HepG2 (cell line): ENCODE measurements around the gene GABRP. TPM values are rescaled to one million over a fixed set of nuclear protein-coding genes. Genes with fewer than 3 reads are reported as not detected.

Experiments used
- ATAC-seq: fragments of 200-7000 bp; cut with Tn5 transposase; 3 replicates; pipeline ENCODE4 v1.9.1; 2020; ENCODE audit warnings: mild to moderate bottlenecking, moderate library complexity
- BruUV-seq: library from RNA; stranded (reverse); fragments of 400-500 nt; replicated peaks from 2 replicates; lab custom pipeline; 2021; lab: Mats Ljungman, UMichigan
- CTCF ChIA-PET: fragments of 300-600 bp; formaldehyde crosslinking; extraction: SDS; loops from one replicate; lab custom pipeline; 2021; ENCODE audit warnings: low total read pairs, inconsistent platforms, low intra/inter-chr PET ratio; lab: Yijun Ruan, JAX
- POLR2A ChIA-PET: fragments of 350-600 bp; sonication (Branson Sonifier 250); formaldehyde crosslinking; loops from one replicate; lab custom pipeline; 2020; ENCODE audit warnings: antibody characterized with exemption, inconsistent platforms; lab: Yijun Ruan, JAX
- DNase-seq: peaks from one replicate; pipeline ENCODE4 v3.0.0-alpha.2; 2015; ENCODE audit warnings: low spot score
- FAIRE-seq: peaks from 3 replicates; lab custom pipeline; 2011; peaks lifted over from hg19 to GRCh38; lab: Jason Lieb, UNC
- H2AFZ ChIP-seq: one replicate; pipeline ENCODE4 v1.6.1; 2011; ENCODE audit warnings: low read length, inconsistent platforms
- H3K27ac ChIP-seq: fragments of 300-600 bp; 3 replicates; pipeline ENCODE4 v1.8.0; 2011; ENCODE audit warnings: mixed run types, mild to moderate bottlenecking, mixed read lengths, low read length, inconsistent platforms; ENCODE audit not compliant: insufficient read depth; ENCODE audit errors: extremely low read length
- H3K27me3 ChIP-seq, 2 experiments: fragments of 200-600 bp in 1 of 2; 2 replicates in 1 of 2; 3 replicates in 1 of 2; pipeline versions ENCODE4 v1.6.0 to v1.8.0; 2011; ENCODE audit warnings: low read length in 2 of 2, mild to moderate bottlenecking in 2 of 2, moderate library complexity in 2 of 2, inconsistent platforms in 1 of 2; ENCODE audit not compliant: insufficient read depth in 2 of 2, control insufficient read depth in 1 of 2
- H3K36me3 ChIP-seq, 2 experiments: fragments of 200-600 bp in 1 of 2; replicated peaks in 1 of 2; 2 replicates in 1 of 2; 3 replicates in 1 of 2; pipeline versions ENCODE4 v1.5.1 to v1.8.0; 2011; ENCODE audit warnings: low read length in 2 of 2, inconsistent platforms in 1 of 2; ENCODE audit not compliant: insufficient read depth in 2 of 2, control insufficient read depth in 1 of 2
- H3K4me1 ChIP-seq: 2 replicates; pipeline ENCODE4 v1.5.1; 2012; ENCODE audit warnings: low read length, inconsistent platforms; ENCODE audit not compliant: insufficient read depth
- H3K4me2 ChIP-seq: 2 replicates; pipeline ENCODE4 v1.6.0; 2011; ENCODE audit warnings: low read depth, low read length, inconsistent platforms
- H3K4me3 ChIP-seq, 3 experiments: fragments of 200-600 bp in 1 of 3; sonication (generic), shearing (Covaris generic) in 1 of 3; replicated peaks in 1 of 3; 2 replicates each; pipeline ENCODE4 v1.5.1; 2011 to 2016; ENCODE audit warnings: low read length in 3 of 3, inconsistent platforms in 2 of 3, low read depth in 2 of 3, mild to moderate bottlenecking in 2 of 3, control low read depth in 1 of 3, mixed read lengths in 1 of 3; ENCODE audit not compliant: insufficient read depth in 1 of 3
- H3K79me2 ChIP-seq: one replicate; pipeline ENCODE4 v1.6.1; 2011; ENCODE audit warnings: low read length, inconsistent platforms; ENCODE audit not compliant: insufficient read depth
- H3K9ac ChIP-seq: 2 replicates; pipeline ENCODE4 v1.6.0; 2011; ENCODE audit warnings: mild to moderate bottlenecking, low read depth, low read length, inconsistent platforms; ENCODE audit not compliant: insufficient read depth
- H3K9me3 ChIP-seq: 2 replicates; pipeline ENCODE4 v1.5.1; 2012; ENCODE audit warnings: mild to moderate bottlenecking, low read length
- H4K20me1 ChIP-seq: 2 replicates; pipeline ENCODE4 v1.6.0; 2011; ENCODE audit warnings: inconsistent platforms, mild to moderate bottlenecking, low read length, moderate library complexity; ENCODE audit not compliant: insufficient read depth
- ASH2L ChIP-seq: fragments of 300-600, 200-600 bp; sonication (generic); IDR thresholded peaks from 2 replicates; pipeline ENCODE4 v1.7.0; 2017; ENCODE audit warnings: low read depth, mild to moderate bottlenecking, moderate library complexity, mixed read lengths, low read length; ENCODE audit not compliant: insufficient read length
- CBX5 ChIP-seq: sonication (generic); formaldehyde crosslinking; IDR thresholded peaks from 2 replicates; pipeline ENCODE4 v1.4.0; 2020; ENCODE audit warnings: missing genetic modification reagents, borderline replicate concordance
- CC2D1A ChIP-seq: sonication (generic); formaldehyde crosslinking; IDR thresholded peaks from 2 replicates; pipeline ENCODE4 v1.8.1; 2023; ENCODE audit warnings: mild to moderate bottlenecking, missing genetic modification reagents
- FOXA3 ChIP-seq: IDR thresholded peaks from 2 replicates; pipeline ENCODE4 v1.6.1; 2016; ENCODE audit warnings: missing genetic modification reagents, missing compliant biosample characterization
- HOXA7 ChIP-seq: sonication (generic); formaldehyde crosslinking; IDR thresholded peaks from 2 replicates; pipeline ENCODE4 v1.8.1; 2022; ENCODE audit warnings: mild to moderate bottlenecking, missing genetic modification reagents, moderate library complexity
- MTF2 ChIP-seq: sonication (generic); formaldehyde crosslinking; IDR thresholded peaks from 2 replicates; pipeline ENCODE4 v1.5.0; 2020; ENCODE audit warnings: missing genetic modification reagents, borderline replicate concordance
- NFYC ChIP-seq: IDR thresholded peaks from 2 replicates; pipeline ENCODE4 v1.6.1; 2016; ENCODE audit warnings: missing genetic modification reagents, missing compliant biosample characterization
- NR1H2 ChIP-seq: sonication (generic); formaldehyde crosslinking; IDR thresholded peaks from 2 replicates; pipeline ENCODE4 v1.8.1; 2022; ENCODE audit warnings: low read depth, missing genetic modification reagents, borderline replicate concordance
- NR3C1 ChIP-seq: sonication (generic); formaldehyde crosslinking; IDR thresholded peaks from 2 replicates; pipeline ENCODE4 v1.4.0; 2020; ENCODE audit warnings: missing genetic modification reagents
- RFX3 ChIP-seq: IDR thresholded peaks from 2 replicates; pipeline ENCODE4 v1.6.1; 2016; ENCODE audit warnings: missing biosample characterization, missing genetic modification reagents
- SP2 ChIP-seq: sonication (generic); formaldehyde crosslinking; IDR thresholded peaks from 2 replicates; pipeline ENCODE4 v1.5.1; 2020; ENCODE audit warnings: mild to moderate bottlenecking, missing genetic modification reagents
- TBP ChIP-seq: sonication (generic); formaldehyde crosslinking; IDR thresholded peaks from 2 replicates; pipeline ENCODE4 v1.5.0; 2020; ENCODE audit warnings: missing genetic modification reagents
- ZNF235 ChIP-seq: sonication (generic); formaldehyde crosslinking; IDR thresholded peaks from 2 replicates; pipeline ENCODE4 v1.8.1; 2023; ENCODE audit warnings: mild to moderate bottlenecking, missing genetic modification reagents, borderline replicate concordance
- ZNF274 ChIP-seq: sonication (generic); formaldehyde crosslinking; IDR thresholded peaks from 2 replicates; pipeline ENCODE4 v1.5.1; 2020; ENCODE audit warnings: mild to moderate bottlenecking, missing genetic modification reagents
- ZNF83 ChIP-seq: sonication (generic); formaldehyde crosslinking; IDR thresholded peaks from 2 replicates; pipeline ENCODE4 v1.4.0; 2020; ENCODE audit warnings: missing genetic modification reagents, mild to moderate bottlenecking, borderline replicate concordance
- WGBS: methylation state at CpG from one replicate; pipeline ENCODE4 v1.1.6; 2017; ENCODE audit warnings: low lambda C conversion rate; 5-methylcytosine and 5-hydroxymethylcytosine counted together
- in situ Hi-C: cut with HindIII; loops from 2 replicates; pipeline ENCODE4 v1.10.0; 2017; ENCODE audit warnings: low pct_unique_long_range_greater_than_20kb; ENCODE audit not compliant: extremely low pct_ligation_motif_present
- intact Hi-C: fragments of 100-400 bp; cut with micrococcal nuclease; formaldehyde crosslinking; loops from one replicate; pipeline ENCODE4 v1.10.0; 2022; ENCODE audit not compliant: unreplicated experiment
- polyA plus RNA-seq, 8 experiments: library from polyadenylated mRNA; depleted of rRNA in 3 of 8; stranded (reverse) in 7 of 8; unstranded in 1 of 8; fragments of >200 nt; fragmentation: Illumina TruSeq in 4 of 8; extraction: Trizol in 4 of 8; gene quantifications; 2 replicates each; pipeline versions ENCODE4 v1.2.1 to v1.2.3, GENCODE V29; 2011 to 2016; ENCODE audit warnings: low read depth in 4 of 8, missing spikeins in 1 of 8, mixed read lengths in 1 of 8; ENCODE audit not compliant: insufficient read depth in 1 of 8
- total RNA-seq, 5 experiments: library from RNA; depleted of rRNA; stranded (reverse); fragments of >200 nt; fragmentation: Illumina TruSeq; extraction: Trizol; gene quantifications; 2 replicates each; pipeline ENCODE4 v1.2.3, GENCODE V29; 2016; ENCODE audit warnings: low read depth in 1 of 5
- TF ChIP-seq, protein P1 (sequence below): sonication (generic); formaldehyde crosslinking; IDR thresholded peaks from 2 replicates; pipeline ENCODE4 v1.5.0; 2020; ENCODE audit warnings: mild to moderate bottlenecking, missing genetic modification reagents
- TF ChIP-seq, protein P2 (sequence below): sonication (generic); formaldehyde crosslinking; IDR thresholded peaks from 2 replicates; pipeline ENCODE4 v1.4.0; 2020; ENCODE audit warnings: low read depth, mild to moderate bottlenecking, missing genetic modification reagents
- TF ChIP-seq, protein P3 (sequence below): sonication (generic); formaldehyde crosslinking; IDR thresholded peaks from 2 replicates; pipeline ENCODE4 v1.9.0; 2021; ENCODE audit warnings: missing genetic modification reagents, borderline replicate concordance
- TF ChIP-seq, protein P4 (sequence below): sonication (generic); formaldehyde crosslinking; IDR thresholded peaks from 2 replicates; pipeline ENCODE4 v1.4.0; 2020; ENCODE audit warnings: mild to moderate bottlenecking, missing genetic modification reagents

The GABRP gene
- total and polyA plus RNA-seq, 2 of the 13 experiments (the other 11 are each of a cell fraction or from before 2014, with no cell fraction given) = not detected

DNA sequence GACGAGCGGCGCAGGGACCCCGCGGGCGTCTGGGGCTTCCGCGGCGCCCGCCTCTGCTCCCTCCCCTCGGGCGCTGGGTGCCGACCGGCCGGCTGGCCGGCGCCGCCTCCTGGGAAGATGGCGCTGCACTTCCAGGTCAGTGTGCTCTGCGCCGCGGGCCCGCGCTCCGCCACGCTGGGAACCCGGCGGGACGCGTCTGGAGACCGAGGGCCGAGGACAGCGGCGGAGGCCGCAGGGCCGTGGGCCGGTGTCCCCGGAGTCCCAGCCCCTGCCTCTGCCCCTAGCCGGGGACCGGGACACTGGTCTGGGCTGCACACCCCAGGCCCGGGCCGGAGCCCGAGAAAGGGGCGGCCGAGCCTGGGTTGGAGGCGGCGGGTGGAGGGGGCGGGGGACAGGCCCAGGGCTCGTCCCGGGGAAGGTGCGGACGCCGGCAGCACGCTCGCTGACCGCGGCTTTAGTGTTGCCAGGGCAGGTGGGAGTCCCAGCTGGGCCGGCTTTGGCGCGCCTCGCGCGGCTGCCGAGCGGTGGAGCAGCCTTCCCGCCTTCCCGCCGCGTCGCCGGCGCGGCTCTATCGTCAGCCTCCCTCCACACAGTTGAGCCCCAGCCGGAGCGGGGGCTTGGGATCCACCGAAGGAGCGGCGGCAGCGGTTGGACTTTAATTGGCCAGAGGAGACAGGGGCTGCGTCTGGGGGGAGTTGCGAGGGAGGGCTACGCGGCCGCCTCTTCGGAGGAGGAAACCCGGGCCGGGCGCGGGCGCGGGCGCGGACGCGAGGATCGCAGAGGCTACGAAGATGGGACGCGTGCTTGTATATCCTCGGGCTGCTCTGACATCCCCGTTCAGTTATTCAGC is 78.6 kb downstream of the GABRP start, which contains the start of gene RANBP17:
Gene RANBP17 (plus strand): TSS at position 102 of the 850 bp plus-strand sequence.
- no peak within 1 kb of the TSS for H3K4me3 ChIP-seq
- FAIRE-seq (no peak), DNase-seq (no peak), ATAC-seq (no peak)
- H4K20me1 ChIP-seq = no peaks in the 10 kb centered on the region
- no peak within 1 kb of the TSS for H2AFZ ChIP-seq
- BruUV-seq = no TSS peak
- H3K79me2 ChIP-seq = no peaks in the 10 kb centered on the region
- intact Hi-C loops (no loop called here), in situ Hi-C loops (no loop called here)
- 83% methylated on average over 79 of the region's 102 CpGs for WGBS
- H3K4me2 ChIP-seq = no peak within 1 kb of the TSS
- peaks cover 22% of the 10 kb centered on the region for H3K9me3 ChIP-seq
- no peaks in the 10 kb centered on the region for H3K27me3 ChIP-seq
- ChIA-PET POLR2A (no interaction called here), CTCF (no interaction called here)
- H3K27ac ChIP-seq = no peak within 1 kb of the TSS
- H3K4me1 ChIP-seq = no peaks in the 10 kb centered on the region
- H3K36me3 ChIP-seq = no peaks in the 10 kb centered on the region
- H3K9ac ChIP-seq = no peak within 1 kb of the TSS
- TF ChIP-seq CBX5 (CRISPR knock-in tag) = no peak
- TF ChIP-seq ZNF274 (CRISPR knock-in tag) = no peak
- no peak for TF ChIP-seq ZNF235 (CRISPR knock-in tag)
- TF ChIP-seq, protein P1, sequence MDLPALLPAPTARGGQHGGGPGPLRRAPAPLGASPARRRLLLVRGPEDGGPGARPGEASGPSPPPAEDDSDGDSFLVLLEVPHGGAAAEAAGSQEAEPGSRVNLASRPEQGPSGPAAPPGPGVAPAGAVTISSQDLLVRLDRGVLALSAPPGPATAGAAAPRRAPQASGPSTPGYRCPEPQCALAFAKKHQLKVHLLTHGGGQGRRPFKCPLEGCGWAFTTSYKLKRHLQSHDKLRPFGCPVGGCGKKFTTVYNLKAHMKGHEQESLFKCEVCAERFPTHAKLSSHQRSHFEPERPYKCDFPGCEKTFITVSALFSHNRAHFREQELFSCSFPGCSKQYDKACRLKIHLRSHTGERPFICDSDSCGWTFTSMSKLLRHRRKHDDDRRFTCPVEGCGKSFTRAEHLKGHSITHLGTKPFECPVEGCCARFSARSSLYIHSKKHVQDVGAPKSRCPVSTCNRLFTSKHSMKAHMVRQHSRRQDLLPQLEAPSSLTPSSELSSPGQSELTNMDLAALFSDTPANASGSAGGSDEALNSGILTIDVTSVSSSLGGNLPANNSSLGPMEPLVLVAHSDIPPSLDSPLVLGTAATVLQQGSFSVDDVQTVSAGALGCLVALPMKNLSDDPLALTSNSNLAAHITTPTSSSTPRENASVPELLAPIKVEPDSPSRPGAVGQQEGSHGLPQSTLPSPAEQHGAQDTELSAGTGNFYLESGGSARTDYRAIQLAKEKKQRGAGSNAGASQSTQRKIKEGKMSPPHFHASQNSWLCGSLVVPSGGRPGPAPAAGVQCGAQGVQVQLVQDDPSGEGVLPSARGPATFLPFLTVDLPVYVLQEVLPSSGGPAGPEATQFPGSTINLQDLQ (CRISPR knock-in tag) = no peak
- TF ChIP-seq NFYC = no peak
- no peak for TF ChIP-seq RFX3 (CRISPR knock-in tag)
- no peak for TF ChIP-seq CC2D1A (CRISPR knock-in tag)
- no peak for TF ChIP-seq HOXA7
- TF ChIP-seq FOXA3 = no peak
- no peak for TF ChIP-seq NR1H2
- TF ChIP-seq TBP (CRISPR knock-in tag) = no peak
- no peak for TF ChIP-seq ZNF83
- no peak for TF ChIP-seq ASH2L
- TF ChIP-seq, protein P2, sequence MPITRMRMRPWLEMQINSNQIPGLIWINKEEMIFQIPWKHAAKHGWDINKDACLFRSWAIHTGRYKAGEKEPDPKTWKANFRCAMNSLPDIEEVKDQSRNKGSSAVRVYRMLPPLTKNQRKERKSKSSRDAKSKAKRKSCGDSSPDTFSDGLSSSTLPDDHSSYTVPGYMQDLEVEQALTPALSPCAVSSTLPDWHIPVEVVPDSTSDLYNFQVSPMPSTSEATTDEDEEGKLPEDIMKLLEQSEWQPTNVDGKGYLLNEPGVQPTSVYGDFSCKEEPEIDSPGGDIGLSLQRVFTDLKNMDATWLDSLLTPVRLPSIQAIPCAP (CRISPR knock-in tag) = no peak
- TF ChIP-seq, protein P3, sequence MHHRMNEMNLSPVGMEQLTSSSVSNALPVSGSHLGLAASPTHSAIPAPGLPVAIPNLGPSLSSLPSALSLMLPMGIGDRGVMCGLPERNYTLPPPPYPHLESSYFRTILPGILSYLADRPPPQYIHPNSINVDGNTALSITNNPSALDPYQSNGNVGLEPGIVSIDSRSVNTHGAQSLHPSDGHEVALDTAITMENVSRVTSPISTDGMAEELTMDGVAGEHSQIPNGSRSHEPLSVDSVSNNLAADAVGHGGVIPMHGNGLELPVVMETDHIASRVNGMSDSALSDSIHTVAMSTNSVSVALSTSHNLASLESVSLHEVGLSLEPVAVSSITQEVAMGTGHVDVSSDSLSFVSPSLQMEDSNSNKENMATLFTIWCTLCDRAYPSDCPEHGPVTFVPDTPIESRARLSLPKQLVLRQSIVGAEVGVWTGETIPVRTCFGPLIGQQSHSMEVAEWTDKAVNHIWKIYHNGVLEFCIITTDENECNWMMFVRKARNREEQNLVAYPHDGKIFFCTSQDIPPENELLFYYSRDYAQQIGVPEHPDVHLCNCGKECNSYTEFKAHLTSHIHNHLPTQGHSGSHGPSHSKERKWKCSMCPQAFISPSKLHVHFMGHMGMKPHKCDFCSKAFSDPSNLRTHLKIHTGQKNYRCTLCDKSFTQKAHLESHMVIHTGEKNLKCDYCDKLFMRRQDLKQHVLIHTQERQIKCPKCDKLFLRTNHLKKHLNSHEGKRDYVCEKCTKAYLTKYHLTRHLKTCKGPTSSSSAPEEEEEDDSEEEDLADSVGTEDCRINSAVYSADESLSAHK (CRISPR knock-in tag) = no peak
- TF ChIP-seq MTF2 (CRISPR knock-in tag) = no peak
- no peak for TF ChIP-seq NR3C1 (CRISPR knock-in tag)
- TF ChIP-seq SP2 (CRISPR knock-in tag) = no peak
- TF ChIP-seq, protein P4, sequence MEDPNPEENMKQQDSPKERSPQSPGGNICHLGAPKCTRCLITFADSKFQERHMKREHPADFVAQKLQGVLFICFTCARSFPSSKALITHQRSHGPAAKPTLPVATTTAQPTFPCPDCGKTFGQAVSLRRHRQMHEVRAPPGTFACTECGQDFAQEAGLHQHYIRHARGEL = no peak
